Type B pancreatic cell (in vitro differentiated cells): ENCODE measurements around the gene FAM50A. TPM values are rescaled to one million over a fixed set of nuclear protein-coding genes. Genes with fewer than 3 reads are reported as not detected.

ENCODE experiments used
- DNase-seq: peaks from one replicate; pipeline ENCODE4 v3.0.0; 2021; ENCODE audit warnings: mixed read lengths; ENCODE audit not compliant: unreplicated experiment; ENCODE audit errors: extremely low spot score
- H3K27ac Mint-ChIP-seq: 2 replicates; pipeline ENCODE4 v1.8.0; 2021; ENCODE audit warnings: mild to moderate bottlenecking, mixed read lengths
- H3K27me3 Mint-ChIP-seq: 2 replicates; pipeline ENCODE4 v1.8.0; 2021; ENCODE audit warnings: mixed read lengths
- H3K36me3 Mint-ChIP-seq: 2 replicates; pipeline ENCODE4 v1.8.0; 2021; ENCODE audit warnings: mixed read lengths
- H3K4me1 Mint-ChIP-seq: one replicate; pipeline ENCODE4 v1.8.0; 2021; ENCODE audit warnings: mixed read lengths; ENCODE audit not compliant: unreplicated experiment
- H3K4me3 Mint-ChIP-seq: 2 replicates; pipeline ENCODE4 v1.8.0; 2021; ENCODE audit warnings: mild to moderate bottlenecking, mixed read lengths
- H3K9me3 Mint-ChIP-seq: 2 replicates; pipeline ENCODE4 v1.8.0; 2021; ENCODE audit warnings: mixed read lengths
- total RNA-seq: library from RNA; stranded (reverse); gene quantifications from 2 replicates; pipeline ENCODE4 v1.2.1, GENCODE V29; 2021; ENCODE audit warnings: low replicate concordance
- TF ChIP-seq, protein P1 (sequence below): fragments of 200-600 bp; sonication (generic); conservative IDR thresholded peaks from 2 replicates; pipeline ENCODE4 v1.5.0; 2021; ENCODE audit warnings: antibody characterized with exemption, mild to moderate bottlenecking

Gene FAM50A
- total RNA-seq, 1 donor from 2014 or later = 59.2 TPM

DNA sequence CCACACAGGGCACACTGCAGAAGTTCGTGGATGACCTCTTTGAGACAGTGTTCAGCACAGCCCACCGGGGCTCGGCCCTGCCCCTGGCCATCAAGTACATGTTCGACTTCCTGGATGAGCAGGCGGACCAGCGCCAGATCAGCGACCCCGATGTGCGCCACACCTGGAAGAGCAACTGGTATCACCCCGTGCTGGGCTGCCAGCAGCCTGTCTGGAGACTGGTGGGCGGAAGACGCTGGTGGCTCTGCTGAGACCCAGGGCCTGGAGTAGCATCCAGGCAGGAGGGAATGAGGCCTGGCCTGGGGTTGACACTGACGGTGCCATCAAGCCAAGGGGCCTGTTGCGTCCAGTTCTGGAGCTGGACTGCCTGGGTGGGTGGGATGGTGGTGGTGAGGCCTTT is 26.5 kb downstream of the FAM50A start:
- DNase-seq = no peak
- Mint-ChIP-seq H3K9me3 (no peaks in the 10 kb centered on the region), H3K27me3 (no peaks in the 10 kb centered on the region), H3K4me3 (no peak overlapping the region), H3K36me3 (no peaks in the 10 kb centered on the region), H3K27ac (no peak overlapping the region), H3K4me1 (no peaks in the 10 kb centered on the region)
- TF ChIP-seq, protein P1, sequence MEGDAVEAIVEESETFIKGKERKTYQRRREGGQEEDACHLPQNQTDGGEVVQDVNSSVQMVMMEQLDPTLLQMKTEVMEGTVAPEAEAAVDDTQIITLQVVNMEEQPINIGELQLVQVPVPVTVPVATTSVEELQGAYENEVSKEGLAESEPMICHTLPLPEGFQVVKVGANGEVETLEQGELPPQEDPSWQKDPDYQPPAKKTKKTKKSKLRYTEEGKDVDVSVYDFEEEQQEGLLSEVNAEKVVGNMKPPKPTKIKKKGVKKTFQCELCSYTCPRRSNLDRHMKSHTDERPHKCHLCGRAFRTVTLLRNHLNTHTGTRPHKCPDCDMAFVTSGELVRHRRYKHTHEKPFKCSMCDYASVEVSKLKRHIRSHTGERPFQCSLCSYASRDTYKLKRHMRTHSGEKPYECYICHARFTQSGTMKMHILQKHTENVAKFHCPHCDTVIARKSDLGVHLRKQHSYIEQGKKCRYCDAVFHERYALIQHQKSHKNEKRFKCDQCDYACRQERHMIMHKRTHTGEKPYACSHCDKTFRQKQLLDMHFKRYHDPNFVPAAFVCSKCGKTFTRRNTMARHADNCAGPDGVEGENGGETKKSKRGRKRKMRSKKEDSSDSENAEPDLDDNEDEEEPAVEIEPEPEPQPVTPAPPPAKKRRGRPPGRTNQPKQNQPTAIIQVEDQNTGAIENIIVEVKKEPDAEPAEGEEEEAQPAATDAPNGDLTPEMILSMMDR = no peak

DNA sequence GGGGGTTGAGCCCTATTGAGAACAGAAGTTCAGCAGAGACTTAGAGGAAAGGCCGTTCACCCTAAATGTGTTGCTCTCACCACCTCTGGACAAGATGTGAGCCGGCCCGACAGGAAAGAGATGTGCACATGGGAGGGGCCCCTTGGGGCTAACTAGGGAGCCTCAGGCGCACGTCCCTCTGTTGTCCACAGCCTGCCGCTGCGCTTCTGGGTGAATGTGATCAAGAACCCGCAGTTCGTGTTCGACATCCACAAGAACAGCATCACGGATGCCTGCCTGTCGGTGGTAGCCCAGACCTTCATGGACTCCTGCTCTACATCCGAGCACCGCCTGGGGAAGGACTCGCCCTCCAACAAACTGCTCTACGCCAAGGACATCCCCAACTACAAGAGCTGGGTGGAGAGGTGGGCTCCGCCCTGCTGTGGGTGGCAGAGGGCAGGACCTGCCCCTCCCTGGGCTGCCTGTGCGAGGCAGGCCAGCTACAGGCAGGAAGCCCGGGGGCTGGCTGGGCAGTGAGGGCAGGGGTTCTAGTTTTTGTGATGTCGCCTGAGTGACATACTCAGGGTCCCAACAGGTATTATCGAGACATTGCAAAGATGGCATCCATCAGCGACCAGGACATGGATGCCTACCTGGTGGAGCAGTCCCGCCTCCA is 27.1 kb downstream of the FAM50A start:
- Mint-ChIP-seq H3K9me3 (no peaks in the 10 kb centered on the region), H3K4me3 (no peak overlapping the region), H3K27ac (no peak overlapping the region), H3K27me3 (no peaks in the 10 kb centered on the region), H3K36me3 (no peaks in the 10 kb centered on the region), H3K4me1 (no peaks in the 10 kb centered on the region)
- TF ChIP-seq, protein P1 = no peak
- DNase-seq = no peak

GRCh38 chrX:154471839-154472684 is 28.1 kb downstream of the FAM50A start:
- H3K36me3 Mint-ChIP-seq = no peaks in the 10 kb centered on the region
- no peaks in the 10 kb centered on the region for H3K4me1 Mint-ChIP-seq
- H3K9me3 Mint-ChIP-seq = no peaks in the 10 kb centered on the region
- TF ChIP-seq, protein P1 = no peak
- H3K27me3 Mint-ChIP-seq = no peaks in the 10 kb centered on the region
- DNase-seq = no peak
- no peak overlapping the region for H3K4me3 Mint-ChIP-seq
- no peak overlapping the region for H3K27ac Mint-ChIP-seq

- Mint-ChIP-seq H3K4me3 (no peak overlapping the region), H3K36me3 (no peaks in the 10 kb centered on the region), H3K27ac (no peak overlapping the region), H3K4me1 (no peaks in the 10 kb centered on the region), H3K9me3 (no peaks in the 10 kb centered on the region), H3K27me3 (no peaks in the 10 kb centered on the region)
- TF ChIP-seq, protein P1 = no peak
- no peak for DNase-seq
These were observed 29.0 kb downstream of the FAM50A start for GRCh38 chrX:154472685-154473632.

GRCh38 chrX:154473683-154474082 is 29.7 kb downstream of the FAM50A start:
- Mint-ChIP-seq H3K4me3 (no peak overlapping the region), H3K27me3 (no peaks in the 10 kb centered on the region), H3K36me3 (no peaks in the 10 kb centered on the region), H3K27ac (no peak overlapping the region), H3K4me1 (no peaks in the 10 kb centered on the region), H3K9me3 (no peaks in the 10 kb centered on the region)
- TF ChIP-seq, protein P1 = no peak
- DNase-seq = no peak
